ENCODE measurements around the gene PERM1. TPM values are rescaled to one million over a fixed set of nuclear protein-coding genes. Genes with fewer than 3 reads are reported as not detected.

PERM1 gene
- total RNA-seq, 2 experiments from 2014 or later = not detected

DNA sequence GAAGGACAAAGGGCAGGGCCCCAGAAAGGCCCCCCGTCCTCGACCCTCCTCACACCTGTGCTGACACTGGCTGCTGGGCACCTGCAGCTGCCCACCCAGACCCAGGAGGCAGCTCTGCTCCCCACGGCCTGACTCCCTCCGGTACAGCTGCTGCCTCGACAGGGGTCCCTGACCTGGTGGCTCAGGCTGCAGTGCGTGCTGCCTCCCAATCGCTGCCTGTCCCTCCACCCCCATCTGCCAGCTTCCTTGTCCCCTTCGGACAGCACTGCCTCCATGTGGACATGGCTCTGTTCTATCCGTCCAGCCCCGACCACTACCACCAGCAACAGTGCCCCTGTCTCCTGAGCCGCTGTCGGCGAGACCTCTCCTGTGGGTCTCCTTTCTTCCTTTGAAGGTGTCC lies 27.0 kb downstream of the PERM1 start:
- ChIA-PET POLR2A (interaction anchor here (0.7 to 4.0 kb wide), 2 partner anchors 13 to 26 kb away, joined by 3 to 17 read pairs; no protein-coding TSS in a partner anchor), CTCF (no interaction called here)
- no peak for TF ChIP-seq CTCF (IDR thresholded peaks at IDR 0.05)
- Mint-ChIP-seq H3K27ac (no peak overlapping the region), H3K4me3 (no peak overlapping the region), H3K9me3 (no peaks in the 10 kb centered on the region), H3K4me1 (ENCODE audit: low read depth) (peaks cover 13% of the 10 kb centered on the region), H3K36me3 (ENCODE audit: low read depth) (peaks cover 53% of the 10 kb centered on the region), H3K27me3 (no peaks in the 10 kb centered on the region)
- ATAC-seq (no peak), DNase-seq (no peak)
- intact Hi-C loops (cut with micrococcal nuclease) = no loop called here

- peaks cover 13% of the 10 kb centered on the region for H3K4me1 Mint-ChIP-seq (ENCODE audit: low read depth)
- H3K27me3 Mint-ChIP-seq = no peaks in the 10 kb centered on the region
- TF ChIP-seq CTCF (IDR thresholded peaks at IDR 0.05) = no peak
- POLR2A ChIA-PET = interaction anchor here (1.4 to 4.0 kb wide), 2 partner anchors 12 to 14 kb away, joined by 3 to 17 read pairs; no protein-coding TSS in a partner anchor
- peaks cover 57% of the 10 kb centered on the region for H3K36me3 Mint-ChIP-seq (ENCODE audit: low read depth)
- intact Hi-C loops (cut with micrococcal nuclease) = no loop called here
- no peak for ATAC-seq
- CTCF ChIA-PET = no interaction called here
- no peaks in the 10 kb centered on the region for H3K9me3 Mint-ChIP-seq
- DNase-seq = no peak
- H3K27ac Mint-ChIP-seq = no peak overlapping the region
- no peak overlapping the region for H3K4me3 Mint-ChIP-seq
These were observed 28.2 kb downstream of the PERM1 start for GRCh38 chr1:953524-954320.

DNA sequence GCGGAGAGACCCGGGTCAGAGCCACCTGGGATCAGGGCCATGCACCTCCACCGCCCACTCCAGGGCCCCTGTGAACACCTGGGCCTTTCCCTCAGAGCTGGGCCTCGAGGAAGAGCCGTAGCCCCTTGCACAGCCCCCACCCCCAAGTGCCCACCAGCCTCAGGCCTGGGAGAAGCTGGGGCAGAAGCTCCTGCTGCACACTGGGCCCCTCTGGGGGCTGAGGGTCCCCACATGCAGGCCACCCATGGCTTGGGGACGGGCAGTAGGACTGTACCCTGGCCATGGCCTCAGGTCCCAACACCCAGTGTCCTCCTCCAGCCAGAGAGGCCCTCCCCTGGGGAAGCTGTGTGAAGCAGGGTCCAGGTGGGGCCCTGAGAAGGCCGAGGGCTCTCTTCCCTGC lies 29.3 kb downstream of the PERM1 start:
- H3K36me3 Mint-ChIP-seq (ENCODE audit: low read depth) = peaks cover 54% of the 10 kb centered on the region

DNA sequence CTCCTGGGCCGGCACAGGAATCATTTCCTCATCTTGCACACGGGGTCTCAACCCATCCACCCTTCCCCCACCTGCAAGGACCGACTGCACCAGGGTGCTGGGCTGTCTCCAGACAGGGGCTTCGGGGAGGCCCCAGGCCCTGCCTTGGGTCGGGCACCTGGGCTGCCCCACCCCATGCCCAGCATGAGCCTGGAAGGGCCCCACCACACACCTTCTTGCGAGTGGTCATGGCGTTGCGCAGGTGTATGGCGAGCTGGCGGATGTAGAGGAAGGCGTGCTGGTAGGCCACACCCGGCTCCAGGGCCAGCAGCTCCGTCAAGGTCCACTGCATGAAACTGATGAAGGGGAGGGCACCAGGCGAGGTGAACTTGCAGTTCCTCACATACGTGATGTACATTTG lies 29.7 kb downstream of the PERM1 start:
- ATAC-seq (no peak), DNase-seq (no peak)
- peaks cover 53% of the 10 kb centered on the region for H3K36me3 Mint-ChIP-seq (ENCODE audit: low read depth)
- no peaks in the 10 kb centered on the region for H3K27me3 Mint-ChIP-seq
- no peak for TF ChIP-seq CTCF (IDR thresholded peaks at IDR 0.05)
- H3K9me3 Mint-ChIP-seq = no peaks in the 10 kb centered on the region
- ChIA-PET CTCF (no interaction called here), POLR2A (interaction anchor here (0.5 to 1.3 kb wide), 2 partner anchors 12 to 52 kb away, joined by 3 read pairs; no protein-coding TSS in a partner anchor)
- no peak overlapping the region for H3K4me3 Mint-ChIP-seq
- peaks cover under 1% of the 10 kb centered on the region for H3K4me1 Mint-ChIP-seq (ENCODE audit: low read depth)
- no peak overlapping the region for H3K27ac Mint-ChIP-seq
- intact Hi-C loops (cut with micrococcal nuclease) = no loop called here

More for the DNA sequence above, 29.3 kb downstream of the PERM1 start:
- H3K27me3 Mint-ChIP-seq = no peaks in the 10 kb centered on the region
- no peaks in the 10 kb centered on the region for H3K9me3 Mint-ChIP-seq
- DNase-seq (no peak), ATAC-seq (no peak)
- no peak for TF ChIP-seq CTCF (IDR thresholded peaks at IDR 0.05)
- H3K27ac Mint-ChIP-seq = no peak overlapping the region
- ChIA-PET CTCF (no interaction called here), POLR2A (interaction anchor here (0.5 to 1.4 kb wide), 3 partner anchors 12 to 51 kb away, joined by 3 read pairs; no protein-coding TSS in a partner anchor)
- no peak overlapping the region for H3K4me3 Mint-ChIP-seq
- peaks cover 5% of the 10 kb centered on the region for H3K4me1 Mint-ChIP-seq (ENCODE audit: low read depth)
- intact Hi-C loops (cut with micrococcal nuclease) = no loop called here

DNA sequence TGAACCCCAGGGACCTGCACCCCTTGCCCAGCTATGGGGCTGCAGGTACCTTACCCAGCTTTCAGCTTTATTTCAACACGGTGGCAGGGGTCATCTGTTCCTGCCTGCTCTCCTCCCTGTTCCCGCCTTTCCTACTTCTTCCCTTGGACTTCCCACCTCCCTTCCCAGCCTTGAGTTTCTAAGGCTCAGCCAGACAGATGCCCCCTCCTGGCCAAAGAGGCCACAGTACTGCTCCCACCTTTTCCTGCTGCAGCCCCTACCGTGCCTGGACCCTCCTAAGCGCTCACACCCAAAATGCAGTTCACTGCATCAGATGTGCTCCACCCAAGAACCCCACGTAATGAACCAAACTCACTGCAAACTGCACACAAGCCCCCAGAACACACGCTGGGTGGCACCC lies 30.5 kb downstream of the PERM1 start:
- H3K27ac Mint-ChIP-seq = no peak overlapping the region
- POLR2A ChIA-PET = interaction anchor here (0.9 kb wide), 1 partner anchor 10 kb away, joined by 3 read pairs; no protein-coding TSS in a partner anchor
- CTCF ChIA-PET = no interaction called here
- DNase-seq = no peak
- intact Hi-C loops (cut with micrococcal nuclease) = no loop called here
- no peaks in the 10 kb centered on the region for H3K4me1 Mint-ChIP-seq (ENCODE audit: low read depth)
- H3K36me3 Mint-ChIP-seq (ENCODE audit: low read depth) = peaks cover 53% of the 10 kb centered on the region
- no peak for ATAC-seq
- no peaks in the 10 kb centered on the region for H3K9me3 Mint-ChIP-seq
- TF ChIP-seq CTCF (IDR thresholded peaks at IDR 0.05) = no peak
- H3K4me3 Mint-ChIP-seq = no peak overlapping the region
- no peaks in the 10 kb centered on the region for H3K27me3 Mint-ChIP-seq
